ENCODE results near the gene EFCAB6. TPM values are rescaled to one million over a fixed set of nuclear protein-coding genes. Genes with fewer than 3 reads are reported as not detected.

Gene EFCAB6
- total RNA-seq, 2 experiments from 2014 or later = 0.13 TPM; not detected in 1

DNA sequence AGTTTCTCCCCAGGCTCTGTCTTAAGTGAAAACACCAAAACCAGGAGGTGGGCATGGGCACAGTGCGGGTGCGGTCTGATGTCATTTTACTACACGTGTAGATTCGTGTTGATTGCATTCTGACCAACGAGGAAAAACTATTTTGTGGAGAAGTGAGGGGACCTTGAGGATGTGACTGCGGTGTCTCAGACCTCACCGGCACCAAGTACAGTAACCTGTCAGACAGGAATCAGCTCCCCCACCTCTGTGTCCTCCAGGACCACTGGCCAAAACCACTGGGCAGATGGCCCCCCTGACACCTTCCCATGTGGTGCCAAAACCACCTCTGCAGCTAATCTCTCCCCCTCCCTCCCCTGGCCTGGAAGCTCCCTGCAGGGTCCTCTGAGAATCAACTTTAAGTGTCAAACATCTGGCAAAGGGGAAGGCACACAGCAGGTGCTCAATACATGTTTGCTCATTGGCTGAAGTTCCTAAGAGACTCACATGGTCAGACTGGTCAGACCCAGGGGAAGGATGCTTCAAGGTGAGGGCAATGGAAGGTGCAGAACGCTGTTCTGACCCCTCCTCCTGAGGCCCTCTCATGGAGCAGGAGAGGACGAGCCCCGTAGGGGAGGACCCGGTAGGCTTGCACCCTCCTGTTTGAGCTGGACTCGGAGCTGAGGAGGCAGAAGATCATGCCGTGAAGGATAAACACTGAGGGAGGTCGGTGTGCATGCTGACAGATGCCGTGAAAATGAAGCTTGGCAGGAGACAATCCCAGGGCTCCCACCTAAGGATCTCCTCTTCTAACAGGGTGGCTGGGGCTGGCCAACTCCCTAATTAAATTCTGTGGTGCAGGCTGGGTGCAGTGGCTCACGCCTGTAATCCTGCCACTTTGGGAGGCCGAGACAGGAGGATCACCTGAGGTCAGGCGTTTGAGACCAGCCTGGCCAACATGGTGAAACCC lies 270.4 kb downstream of the EFCAB6 start:
- no peak overlapping the region for H3K27ac ChIP-seq (ENCODE audit: low read depth, low read length, poor library complexity, severe bottlenecking)
- BruUV-seq (replicated peaks) = no TSS peak
- H3K79me2 ChIP-seq (ENCODE audit: insufficient read depth, low read depth, low read length) = no peaks in the 10 kb centered on the region
- H2AFZ ChIP-seq (ENCODE audit: low read length) = no peak overlapping the region
- CTCF ChIA-PET (ENCODE audit: unreplicated experiment) = no interaction called here
- no peaks in the 10 kb centered on the region for H3K9me2 ChIP-seq (ENCODE audit: insufficient read depth, low read length)
- H3K36me3 ChIP-seq (ENCODE audit: insufficient read depth, low read length) = no peaks in the 10 kb centered on the region
- no peaks in the 10 kb centered on the region for H4K20me1 ChIP-seq (ENCODE audit: insufficient read depth, low read length)
- H3K4me3 ChIP-seq (ENCODE audit: low read depth, low read length, poor library complexity, severe bottlenecking) = no peak overlapping the region
- DNase-seq (ENCODE audit: low spot score) = no peak
- intact Hi-C loops (cut with micrococcal nuclease; ENCODE audit: unreplicated experiment) = no loop called here
- no peaks in the 10 kb centered on the region for H3K4me1 ChIP-seq (ENCODE audit: insufficient read depth, low read length, poor library complexity, severe bottlenecking)
- H3K4me2 ChIP-seq (ENCODE audit: low read length) = no peak overlapping the region
- POLR2A ChIA-PET = interaction anchor here (0.6 to 0.7 kb wide), 2 partner anchors 10 to 512 kb away, joined by 3 read pairs; no protein-coding TSS in a partner anchor
- TF ChIP-seq, protein P1, sequence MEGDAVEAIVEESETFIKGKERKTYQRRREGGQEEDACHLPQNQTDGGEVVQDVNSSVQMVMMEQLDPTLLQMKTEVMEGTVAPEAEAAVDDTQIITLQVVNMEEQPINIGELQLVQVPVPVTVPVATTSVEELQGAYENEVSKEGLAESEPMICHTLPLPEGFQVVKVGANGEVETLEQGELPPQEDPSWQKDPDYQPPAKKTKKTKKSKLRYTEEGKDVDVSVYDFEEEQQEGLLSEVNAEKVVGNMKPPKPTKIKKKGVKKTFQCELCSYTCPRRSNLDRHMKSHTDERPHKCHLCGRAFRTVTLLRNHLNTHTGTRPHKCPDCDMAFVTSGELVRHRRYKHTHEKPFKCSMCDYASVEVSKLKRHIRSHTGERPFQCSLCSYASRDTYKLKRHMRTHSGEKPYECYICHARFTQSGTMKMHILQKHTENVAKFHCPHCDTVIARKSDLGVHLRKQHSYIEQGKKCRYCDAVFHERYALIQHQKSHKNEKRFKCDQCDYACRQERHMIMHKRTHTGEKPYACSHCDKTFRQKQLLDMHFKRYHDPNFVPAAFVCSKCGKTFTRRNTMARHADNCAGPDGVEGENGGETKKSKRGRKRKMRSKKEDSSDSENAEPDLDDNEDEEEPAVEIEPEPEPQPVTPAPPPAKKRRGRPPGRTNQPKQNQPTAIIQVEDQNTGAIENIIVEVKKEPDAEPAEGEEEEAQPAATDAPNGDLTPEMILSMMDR (conservative IDR thresholded peaks at IDR 0.05; ENCODE audit: low read length) = no peak
- no peak for TF ChIP-seq EZH2phosphoT487 (IDR thresholded peaks at IDR 0.05; ENCODE audit: borderline replicate concordance, low read depth, low read length)
- no peaks in the 10 kb centered on the region for H3K9me3 ChIP-seq (ENCODE audit: low read length)

DNA sequence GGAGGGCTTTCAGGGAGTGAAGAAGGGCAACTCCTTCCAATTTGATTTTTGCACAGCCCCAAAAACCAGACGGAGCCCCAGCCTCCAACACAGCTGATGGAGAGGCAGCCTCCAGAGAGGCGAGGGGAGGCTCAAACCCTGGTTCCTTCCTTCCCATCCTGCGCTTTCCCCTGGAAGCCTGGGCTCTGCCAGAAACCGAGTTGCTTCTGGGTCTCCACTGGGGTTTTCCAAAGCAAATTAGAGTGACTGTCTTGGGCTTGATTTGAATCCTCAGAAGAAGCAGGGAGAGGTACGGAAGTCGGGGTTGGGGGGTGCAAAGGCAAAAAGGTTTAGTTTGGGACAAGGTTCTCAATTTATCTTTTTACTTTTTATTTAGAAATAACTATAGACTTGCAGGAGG lies 271.1 kb downstream of the EFCAB6 start:
- CTCF ChIA-PET (ENCODE audit: unreplicated experiment) = no interaction called here
- no peaks in the 10 kb centered on the region for H3K36me3 ChIP-seq (ENCODE audit: insufficient read depth, low read length)
- intact Hi-C loops (cut with micrococcal nuclease; ENCODE audit: unreplicated experiment) = no loop called here
- no peak overlapping the region for H3K4me2 ChIP-seq (ENCODE audit: low read length)
- no peaks in the 10 kb centered on the region for H3K79me2 ChIP-seq (ENCODE audit: insufficient read depth, low read depth, low read length)
- no peaks in the 10 kb centered on the region for H4K20me1 ChIP-seq (ENCODE audit: insufficient read depth, low read length)
- H3K27ac ChIP-seq (ENCODE audit: low read depth, low read length, poor library complexity, severe bottlenecking) = no peak overlapping the region
- H3K9me3 ChIP-seq (ENCODE audit: low read length) = no peaks in the 10 kb centered on the region
- TF ChIP-seq, protein P1 (conservative IDR thresholded peaks at IDR 0.05; ENCODE audit: low read length) = no peak
- no peak for TF ChIP-seq EZH2phosphoT487 (IDR thresholded peaks at IDR 0.05; ENCODE audit: borderline replicate concordance, low read depth, low read length)
- H3K9me2 ChIP-seq (ENCODE audit: insufficient read depth, low read length) = no peaks in the 10 kb centered on the region
- DNase-seq (ENCODE audit: low spot score) = no peak
- no peaks in the 10 kb centered on the region for H3K4me1 ChIP-seq (ENCODE audit: insufficient read depth, low read length, poor library complexity, severe bottlenecking)
- BruUV-seq (replicated peaks) = no TSS peak
- POLR2A ChIA-PET = interaction anchor here (0.6 kb wide), 1 partner anchor 513 kb away, joined by 3 read pairs; no protein-coding TSS in a partner anchor
- H3K4me3 ChIP-seq (ENCODE audit: low read depth, low read length, poor library complexity, severe bottlenecking) = no peak overlapping the region
- H2AFZ ChIP-seq (ENCODE audit: low read length) = no peak overlapping the region

DNA sequence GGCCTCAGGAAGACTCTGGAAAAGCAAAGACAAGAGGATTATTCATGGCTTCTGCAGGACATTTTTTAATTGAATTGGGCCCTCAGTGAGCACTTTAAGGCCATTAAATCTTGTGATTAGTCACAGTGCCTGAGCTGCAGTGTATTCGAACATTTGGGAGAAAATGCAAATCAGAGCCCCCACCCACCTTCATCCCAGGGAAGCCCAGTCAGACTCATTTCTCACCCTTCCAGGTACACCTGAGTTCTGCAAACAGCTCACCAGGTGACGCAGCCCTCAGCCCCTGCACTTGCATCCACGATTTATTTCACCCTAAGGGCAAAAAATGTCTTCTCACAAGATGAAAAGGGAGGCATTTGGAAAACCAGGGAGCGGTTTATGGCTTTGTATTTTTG lies 271.6 kb downstream of the EFCAB6 start:
- Histone ChIP-seq H3K4me2 (ENCODE audit: low read length) (no peak overlapping the region), H3K4me3 (ENCODE audit: low read depth, low read length, poor library complexity, severe bottlenecking) (no peak overlapping the region), H4K20me1 (ENCODE audit: insufficient read depth, low read length) (no peaks in the 10 kb centered on the region), H2AFZ (ENCODE audit: low read length) (no peak overlapping the region), H3K36me3 (ENCODE audit: insufficient read depth, low read length) (no peaks in the 10 kb centered on the region), H3K4me1 (ENCODE audit: insufficient read depth, low read length, poor library complexity, severe bottlenecking) (no peaks in the 10 kb centered on the region), H3K9me3 (ENCODE audit: low read length) (no peaks in the 10 kb centered on the region), H3K79me2 (ENCODE audit: insufficient read depth, low read depth, low read length) (no peaks in the 10 kb centered on the region), H3K9me2 (ENCODE audit: insufficient read depth, low read length) (no peaks in the 10 kb centered on the region), H3K27ac (ENCODE audit: low read depth, low read length, poor library complexity, severe bottlenecking) (no peak overlapping the region)
- ChIA-PET CTCF (ENCODE audit: unreplicated experiment) (no interaction called here), POLR2A (no interaction called here)
- TF ChIP-seq EZH2phosphoT487 (IDR thresholded peaks at IDR 0.05; ENCODE audit: borderline replicate concordance, low read depth, low read length) = no peak
- TF ChIP-seq, protein P1 (conservative IDR thresholded peaks at IDR 0.05; ENCODE audit: low read length) = no peak
- BruUV-seq (replicated peaks) = no TSS peak
- intact Hi-C loops (cut with micrococcal nuclease; ENCODE audit: unreplicated experiment) = no loop called here
- DNase-seq (ENCODE audit: low spot score) = no peak
